Raji (cell line): Measurements from ENCODE around the gene ZDHHC15.

ENCODE experiments used
- POLR2A ChIP-seq: IDR thresholded peaks from 2 replicates; pipeline ENCODE4 v1.6.1; 2011; ENCODE audit warnings: low read depth, low read length, control low read depth; ENCODE audit not compliant: insufficient read depth

Gene ZDHHC15, protein sequence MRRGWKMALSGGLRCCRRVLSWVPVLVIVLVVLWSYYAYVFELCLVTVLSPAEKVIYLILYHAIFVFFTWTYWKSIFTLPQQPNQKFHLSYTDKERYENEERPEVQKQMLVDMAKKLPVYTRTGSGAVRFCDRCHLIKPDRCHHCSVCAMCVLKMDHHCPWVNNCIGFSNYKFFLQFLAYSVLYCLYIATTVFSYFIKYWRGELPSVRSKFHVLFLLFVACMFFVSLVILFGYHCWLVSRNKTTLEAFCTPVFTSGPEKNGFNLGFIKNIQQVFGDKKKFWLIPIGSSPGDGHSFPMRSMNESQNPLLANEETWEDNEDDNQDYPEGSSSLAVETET

GRCh38 chrX:75522565-75523431 lies at the start of gene ZDHHC15:
ZDHHC15 (minus strand) TSS chrX:75523037; CDS start chrX:75523024, 13 bp downstream.
- TF ChIP-seq POLR2A, result no peak

DNA sequence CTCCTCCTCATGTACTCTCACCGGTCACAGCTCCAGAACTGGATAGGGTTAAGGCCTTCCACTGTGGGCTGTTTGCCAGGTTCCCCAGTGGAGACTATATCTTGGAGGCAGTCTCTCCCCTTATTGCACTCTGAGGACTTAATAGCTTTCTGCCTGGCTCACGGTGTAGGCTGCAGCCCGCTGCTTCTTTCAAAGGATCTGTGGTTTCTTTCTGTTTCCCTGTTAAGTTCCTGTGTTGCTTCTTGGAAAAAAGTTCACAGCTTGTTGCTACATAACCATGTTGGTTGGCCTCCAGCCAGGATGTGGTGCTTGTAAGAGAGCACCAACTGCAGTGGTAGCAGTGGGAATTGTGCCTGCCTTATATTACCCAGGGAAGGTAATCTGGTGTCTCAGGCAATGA lies 24.9 kb upstream of the ZDHHC15 start:
- no peak for TF ChIP-seq POLR2A

DNA sequence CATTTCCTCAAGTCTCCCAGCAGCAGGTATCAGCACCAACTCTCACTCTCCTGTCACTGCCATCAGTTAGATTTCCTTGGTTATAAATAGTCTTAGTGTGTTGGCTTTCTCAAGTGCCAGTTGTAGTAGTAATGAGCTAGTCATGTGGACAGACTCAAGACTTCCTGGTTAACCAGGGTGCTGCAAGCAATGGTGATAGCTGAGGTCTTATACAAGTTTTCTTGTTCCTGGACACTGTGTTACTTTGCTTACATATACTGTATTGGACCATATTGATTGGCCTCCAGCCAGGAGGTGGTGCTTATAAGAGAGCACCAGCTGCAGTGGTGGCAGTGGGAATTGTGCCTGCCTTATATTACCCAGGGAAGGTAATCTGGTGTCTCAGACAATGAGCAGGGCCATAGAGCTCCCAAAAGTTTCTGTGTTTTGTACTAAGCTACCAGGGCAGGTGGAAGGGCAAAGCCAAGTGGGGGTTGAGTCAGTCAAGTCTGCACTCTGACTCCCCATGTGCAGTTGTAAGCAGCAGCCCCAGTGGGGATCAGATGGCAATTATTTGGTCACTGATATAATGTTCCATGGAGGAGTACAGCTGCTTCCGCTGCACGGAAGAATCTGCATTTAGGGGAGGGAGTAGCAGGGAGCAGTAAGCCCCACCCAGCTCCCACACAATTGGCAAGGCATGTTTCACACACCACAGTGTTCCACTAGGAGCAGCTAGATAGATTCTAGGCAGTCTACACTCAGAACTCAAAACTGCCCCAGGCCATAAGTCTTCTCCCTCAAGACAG lies 24.1 kb upstream of the ZDHHC15 start:
- no peak for TF ChIP-seq POLR2A

GRCh38 chrX:75544786-75545185 lies 21.9 kb upstream of the ZDHHC15 start:
- no peak for TF ChIP-seq POLR2A

DNA sequence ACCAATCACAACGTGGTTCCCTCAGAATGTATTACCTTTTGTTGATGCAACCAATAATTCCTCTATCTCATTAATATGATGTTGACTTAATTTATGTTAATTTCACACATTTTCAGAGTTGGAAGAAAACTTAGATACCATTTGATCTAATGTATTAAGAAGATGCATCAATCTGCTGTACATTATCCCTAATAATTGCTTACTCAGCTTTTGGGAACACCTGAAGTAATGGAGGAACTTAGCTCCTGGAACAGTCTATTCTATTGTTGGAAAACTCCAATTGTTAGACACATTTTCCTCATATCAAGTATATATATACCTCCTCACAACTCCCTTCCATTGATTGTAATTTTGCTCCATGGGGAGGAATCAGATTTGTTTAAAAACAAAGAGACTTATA lies 38.9 kb downstream of the ZDHHC15 start:
- no peak for TF ChIP-seq POLR2A

DNA sequence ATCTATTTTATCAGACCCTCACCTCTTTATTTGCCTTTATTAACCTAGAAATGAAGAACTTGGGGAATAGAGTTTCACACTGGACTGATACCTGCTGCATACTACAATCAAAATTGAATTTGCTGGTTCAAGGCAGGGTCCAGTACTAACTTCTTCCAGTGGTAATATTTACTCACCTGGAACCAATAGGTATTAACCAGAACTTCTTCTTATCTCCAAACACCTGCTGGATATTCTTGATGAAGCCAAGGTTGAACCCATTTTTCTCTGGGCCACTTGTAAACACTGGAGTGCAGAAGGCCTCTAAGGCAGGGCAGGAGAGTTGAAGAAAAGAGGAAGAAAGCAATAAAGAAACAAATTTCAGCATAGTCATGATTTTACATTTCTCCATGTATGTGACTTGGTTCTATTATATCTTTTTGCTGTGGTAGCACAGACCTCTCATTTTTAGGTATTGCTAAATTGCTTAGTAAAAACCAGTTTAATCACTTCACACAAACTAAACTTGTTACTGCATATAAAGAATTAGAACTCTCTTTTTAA lies 101.1 kb downstream of the ZDHHC15 start:
- TF ChIP-seq POLR2A, result no peak

- TF ChIP-seq POLR2A, result no peak
These were observed 132.4 kb downstream of the ZDHHC15 start for GRCh38 chrX:75390470-75390869.

DNA sequence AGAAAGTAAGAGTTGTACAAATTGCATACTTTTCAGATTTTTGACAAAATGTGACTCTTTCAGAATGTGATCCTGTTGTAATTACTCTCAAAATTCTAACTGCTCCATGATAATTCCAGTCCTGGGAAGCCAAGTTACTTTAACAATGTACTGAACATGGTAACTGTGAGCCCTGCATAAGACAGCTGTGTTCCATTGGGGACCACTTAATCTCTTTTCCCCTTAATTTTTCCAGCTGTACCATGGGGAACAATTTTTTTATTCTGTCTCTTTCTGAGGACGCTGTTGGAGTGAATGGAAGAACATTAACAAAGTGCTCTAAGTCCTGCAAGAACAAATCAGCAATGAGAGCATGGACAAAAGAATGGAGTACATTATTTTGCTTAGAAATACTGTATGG lies 153.1 kb downstream of the ZDHHC15 start:
- no peak for TF ChIP-seq POLR2A

DNA sequence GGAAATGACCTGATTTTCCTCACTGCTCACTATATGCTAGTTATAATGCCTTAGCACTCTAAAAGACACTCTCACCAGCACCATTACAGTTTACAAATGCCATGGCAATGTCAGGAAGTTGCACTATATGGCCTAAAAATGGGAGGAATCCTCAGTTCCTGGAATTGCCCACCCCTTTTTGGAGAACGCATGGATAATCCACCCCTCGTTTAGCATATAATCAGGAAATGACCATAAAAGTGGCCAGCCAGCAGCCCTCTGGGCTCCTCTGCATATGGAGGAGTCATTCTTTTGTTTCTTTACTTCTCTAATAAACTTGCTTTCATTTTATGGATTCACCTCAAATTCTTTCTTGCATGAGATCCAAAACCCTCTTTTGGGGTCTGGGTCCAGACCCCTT lies 156.0 kb downstream of the ZDHHC15 start:
- TF ChIP-seq POLR2A, result no peak

DNA sequence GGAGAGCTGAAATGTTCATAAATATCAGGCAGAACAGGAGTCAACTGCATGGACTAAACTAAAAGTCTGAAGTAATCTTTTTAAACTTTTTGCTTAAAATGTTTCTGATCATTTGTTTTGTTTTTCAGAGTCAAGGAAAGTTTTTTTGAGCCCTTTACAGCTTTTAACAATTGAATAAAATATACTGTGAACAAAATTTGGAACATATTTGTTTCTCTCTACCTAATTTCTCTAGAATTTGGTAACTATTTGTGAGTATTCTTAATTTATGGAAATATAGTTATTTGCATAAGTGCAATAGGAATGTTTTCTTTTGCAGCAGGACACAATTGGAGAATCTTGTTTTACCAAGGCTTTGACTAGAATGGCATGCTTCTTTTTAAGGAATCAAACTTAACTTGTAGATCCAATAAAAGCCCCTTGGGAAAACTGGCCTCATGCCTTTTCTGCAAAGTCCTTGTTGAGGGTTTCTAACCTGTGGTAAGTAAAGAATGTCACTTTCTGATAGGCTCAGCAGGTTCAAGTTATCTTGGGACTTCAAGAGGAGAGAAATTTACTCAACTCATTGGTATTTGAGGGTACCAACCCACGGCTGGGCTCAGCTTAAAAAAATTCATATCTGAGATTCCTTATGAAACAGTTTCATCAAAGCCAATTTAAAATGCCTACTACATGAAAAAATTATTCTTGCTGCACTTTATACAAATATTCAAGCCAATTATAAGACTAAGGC lies 157.4 kb downstream of the ZDHHC15 start:
- TF ChIP-seq POLR2A, result no peak

DNA sequence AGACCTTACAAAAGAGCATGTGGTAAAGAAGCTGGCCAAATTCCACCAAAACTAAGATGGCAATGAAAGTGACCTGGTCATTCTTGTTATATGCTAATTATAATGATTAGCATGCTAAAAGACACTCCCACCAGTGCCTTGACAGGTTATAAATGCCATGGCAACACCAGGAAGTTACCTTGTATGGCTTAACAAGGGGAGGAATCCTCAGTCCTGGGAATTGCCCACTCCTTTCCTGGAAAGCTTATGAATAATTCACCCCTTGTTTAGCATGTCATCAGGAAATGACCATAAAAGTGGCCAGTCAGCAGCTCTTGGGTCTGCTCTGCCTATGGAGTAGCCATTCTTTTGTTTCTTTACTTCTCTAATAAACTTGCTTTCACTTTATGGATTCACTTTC lies 161.0 kb downstream of the ZDHHC15 start:
- no peak for TF ChIP-seq POLR2A

DNA sequence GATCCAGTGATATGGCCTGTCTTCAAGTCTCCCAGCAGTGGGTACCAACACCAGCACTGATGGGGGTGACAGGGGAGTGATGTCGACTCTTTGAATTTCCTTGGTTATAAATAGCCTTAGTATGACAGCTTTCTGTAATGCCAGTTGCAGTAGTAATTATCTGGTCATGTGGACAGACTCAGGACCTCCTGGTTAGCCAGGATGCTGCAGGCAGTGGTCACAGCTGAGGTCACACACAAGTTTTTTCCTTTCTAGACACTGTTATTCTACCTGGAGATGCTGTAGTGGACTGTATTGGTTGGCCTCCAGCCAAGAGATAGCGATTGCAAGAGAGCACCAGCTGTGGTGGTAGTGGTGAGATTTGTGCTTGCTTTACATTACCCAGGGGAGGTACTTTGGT lies 185.3 kb downstream of the ZDHHC15 start:
- no peak for TF ChIP-seq POLR2A

GRCh38 chrX:75335127-75335458 lies 187.7 kb downstream of the ZDHHC15 start:
- no peak for TF ChIP-seq POLR2A

GRCh38 chrX:75327607-75328006 lies 195.2 kb downstream of the ZDHHC15 start:
- TF ChIP-seq POLR2A, result no peak
